Psoas muscle (tissue), 8 donors: ENCODE data around the gene CTIF. TPM values are rescaled to one million over a fixed set of nuclear protein-coding genes. Genes with fewer than 3 reads are reported as not detected.

Source experiments
- ATAC-seq, 4 donors: fragments of 200-7000 bp; cut with Tn5 transposase; one replicate each; pipeline ENCODE4 v1.9.1; 2020; ENCODE audit warnings: moderate library complexity in 3 of 4, mild to moderate bottlenecking in 2 of 4
- DNase-seq, 2 donors: peaks; one replicate each; pipeline ENCODE4 v3.0.0-alpha.2; 2020
- H3K27ac ChIP-seq: fragments of 200-600 bp; one replicate; pipeline ENCODE4 v1.8.0; 2022
- H3K27me3 ChIP-seq, 3 donors: fragments of 200-600 bp in 1 of 3; one replicate each; pipeline versions ENCODE4 v1.6.1 to v1.8.0; 2013 to 2022; ENCODE audit warnings: low read length in 2 of 3, mild to moderate bottlenecking in 2 of 3, moderate library complexity in 1 of 3; ENCODE audit not compliant: insufficient read depth in 3 of 3
- H3K36me3 ChIP-seq, 2 donors: fragments of 200-600 bp in 1 of 2; one replicate each; pipeline versions ENCODE4 v1.6.1 to v1.8.0; 2013 to 2022; ENCODE audit warnings: low read depth in 1 of 2, mild to moderate bottlenecking in 1 of 2, moderate library complexity in 1 of 2; ENCODE audit not compliant: insufficient read depth in 1 of 2
- H3K4me1 ChIP-seq: fragments of 200-600 bp; one replicate; pipeline ENCODE4 v1.8.0; 2022
- H3K4me3 ChIP-seq: fragments of 200-600 bp; one replicate; pipeline ENCODE4 v1.8.0; 2022; ENCODE audit warnings: mild to moderate bottlenecking
- H3K9me3 ChIP-seq: fragments of 200-600 bp; one replicate; pipeline ENCODE4 v1.8.0; 2022
- WGBS, 3 donors: extraction: QIAGEN DNeasy Blood & Tissue Kit; methylation state at CpG; one replicate each; pipeline versions ENCODE4 v1.1.6 to v1.1.7; 2013; 5-methylcytosine and 5-hydroxymethylcytosine counted together
- intact Hi-C, 2 donors: fragments of 100-400 bp; cut with DNase I; formaldehyde crosslinking; loops; one replicate each; pipeline versions ENCODE4 v1.11.0 to v1.14.2; 2022
- polyA plus RNA-seq, 3 donors: library from polyadenylated mRNA; stranded (reverse); fragments of 200-250 nt; gene quantifications; one replicate each; pipeline ENCODE4 v1.2.3, GENCODE V29; 2013
- total RNA-seq, 4 donors: library from RNA; stranded (reverse); fragmentation: NEBNext Ultra II Directional in 2 of 4; extraction: Animal tissue kit (Norgen Biotek cat#: 25700) in 2 of 4; gene quantifications; one replicate each; pipeline versions ENCODE4 v1.2.1 to v1.2.4, GENCODE V29; 2021 to 2023
- TF ChIP-seq, protein P1 (sequence below): fragments of 200-600 bp; IDR thresholded peaks from one replicate; pipeline ENCODE4 v1.8.0; 2022; ENCODE audit warnings: antibody characterized with exemption
- donor health status: healthy with polysubstance abuse.
- donor health status: DM: no; HTN: no; CAD: no; lungs with moderate emphysema.
- donor health status: Bipolar disorder and iron deficiency.
- donor health status: healthy.
- donor health status: DM: yes; HTN: yes; CAD: no.
- donor health status: DM: no; HTN: no; CAD: no.
- donor health status: DM: no; HTN: no; CAD: no.
- donor health status: DM: yes; HTN: yes; CAD: no.

Gene CTIF
- total and polyA plus RNA-seq, 7 donors: 11.3 to 40.5 (median 26.9) TPM

DNA sequence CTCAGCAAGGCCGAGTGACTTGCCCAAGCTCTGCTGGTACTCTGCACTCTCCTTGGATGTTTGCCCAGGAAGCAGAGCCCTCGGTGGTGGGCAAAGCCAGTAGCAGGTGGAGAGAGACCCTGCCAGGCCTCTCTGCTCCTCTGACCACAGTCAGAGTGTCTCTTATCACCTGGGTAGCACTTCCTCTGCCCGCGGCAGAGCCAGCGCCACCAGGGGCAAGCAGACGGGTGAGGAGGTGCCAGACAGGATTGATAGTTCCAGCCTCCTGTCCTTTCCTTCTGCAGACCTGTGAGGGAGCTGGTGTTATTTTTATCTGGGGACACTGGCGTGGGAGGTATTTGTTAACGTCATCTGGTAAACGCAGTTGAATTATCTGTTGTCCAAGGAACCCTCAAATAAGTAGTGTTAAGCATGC lies 259.0 kb downstream of the CTIF start:
- no peaks in the 10 kb centered on the region for H3K27me3 ChIP-seq
- TF ChIP-seq, protein P1, sequence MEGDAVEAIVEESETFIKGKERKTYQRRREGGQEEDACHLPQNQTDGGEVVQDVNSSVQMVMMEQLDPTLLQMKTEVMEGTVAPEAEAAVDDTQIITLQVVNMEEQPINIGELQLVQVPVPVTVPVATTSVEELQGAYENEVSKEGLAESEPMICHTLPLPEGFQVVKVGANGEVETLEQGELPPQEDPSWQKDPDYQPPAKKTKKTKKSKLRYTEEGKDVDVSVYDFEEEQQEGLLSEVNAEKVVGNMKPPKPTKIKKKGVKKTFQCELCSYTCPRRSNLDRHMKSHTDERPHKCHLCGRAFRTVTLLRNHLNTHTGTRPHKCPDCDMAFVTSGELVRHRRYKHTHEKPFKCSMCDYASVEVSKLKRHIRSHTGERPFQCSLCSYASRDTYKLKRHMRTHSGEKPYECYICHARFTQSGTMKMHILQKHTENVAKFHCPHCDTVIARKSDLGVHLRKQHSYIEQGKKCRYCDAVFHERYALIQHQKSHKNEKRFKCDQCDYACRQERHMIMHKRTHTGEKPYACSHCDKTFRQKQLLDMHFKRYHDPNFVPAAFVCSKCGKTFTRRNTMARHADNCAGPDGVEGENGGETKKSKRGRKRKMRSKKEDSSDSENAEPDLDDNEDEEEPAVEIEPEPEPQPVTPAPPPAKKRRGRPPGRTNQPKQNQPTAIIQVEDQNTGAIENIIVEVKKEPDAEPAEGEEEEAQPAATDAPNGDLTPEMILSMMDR: no peak
- H3K27ac ChIP-seq: peak overlapping the region; percentile 75
- H3K36me3 ChIP-seq: no peaks in the 10 kb centered on the region
- intact Hi-C loops: no loop called here
- no peaks in the 10 kb centered on the region for H3K9me3 ChIP-seq
- peaks cover 43% of the 10 kb centered on the region for H3K4me1 ChIP-seq
- no peak overlapping the region for H3K4me3 ChIP-seq
- DNase-seq: peak in 1 of 2 donors; percentile 71
- ATAC-seq: peak; percentile 84 to 88 (median 86)
- WGBS, 3 donors: 29 to 49% (median 40%) methylated on average over 9 of the region's 9 CpGs

DNA sequence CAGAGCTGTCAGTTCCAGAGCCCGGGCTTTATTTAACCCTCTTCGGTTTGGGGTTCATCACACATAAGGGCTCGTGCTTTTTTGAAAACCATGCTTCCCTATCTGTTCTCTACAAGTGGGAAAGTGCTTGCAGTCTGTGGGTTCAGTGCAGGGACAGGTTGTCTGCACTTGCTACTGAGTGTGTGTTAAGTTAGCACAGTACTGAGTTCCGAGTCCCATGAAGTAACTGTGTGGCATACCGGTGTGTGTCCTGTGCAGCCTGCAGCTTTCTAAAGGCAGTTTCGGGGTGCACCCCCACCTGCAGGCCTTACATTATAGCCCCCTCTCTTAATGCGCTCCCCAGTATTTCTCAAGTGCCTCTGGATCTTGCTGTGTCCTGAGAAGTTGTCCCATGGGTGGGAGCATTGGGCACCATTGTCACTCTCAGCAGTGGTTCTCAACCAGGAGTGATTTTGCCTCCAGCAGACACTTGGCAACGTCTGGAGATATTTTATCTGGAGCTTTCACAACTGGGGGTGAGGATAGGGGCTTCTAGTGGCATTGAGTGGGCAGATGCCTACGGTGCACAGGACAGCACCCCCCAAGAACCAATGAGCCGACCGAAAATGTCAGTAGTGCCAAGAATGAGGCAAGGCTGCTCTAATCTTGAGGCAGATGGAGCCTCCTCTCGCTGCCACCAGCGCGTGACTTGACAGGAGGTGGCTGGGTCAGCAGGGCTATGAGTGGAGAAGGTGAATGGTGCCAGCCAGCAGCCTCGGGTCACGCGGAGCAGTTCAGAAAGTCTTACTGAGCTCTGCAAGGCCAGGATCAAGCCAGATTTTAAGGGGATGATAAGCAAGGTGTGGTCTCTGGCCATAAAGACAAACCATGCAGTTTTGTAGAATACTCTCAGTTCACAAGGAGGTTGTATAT lies 259.8 kb downstream of the CTIF start:
- ATAC-seq (peak; percentile 55 to 88 (median 77)), DNase-seq (peak in 1 of 2 donors; percentile 86)
- H3K4me1 ChIP-seq: peaks cover 45% of the 10 kb centered on the region
- peak overlapping the region; percentile 75 for H3K27ac ChIP-seq
- H3K9me3 ChIP-seq: no peaks in the 10 kb centered on the region
- H3K27me3 ChIP-seq: no peaks in the 10 kb centered on the region
- H3K36me3 ChIP-seq: no peaks in the 10 kb centered on the region
- WGBS, 3 donors: 55 to 76% (median 60%) methylated on average over 17 of the region's 17 CpGs
- TF ChIP-seq, protein P1: no peak
- H3K4me3 ChIP-seq: no peak overlapping the region
- intact Hi-C loops: no loop called here

GRCh38 chr18:48799724-48800315 lies 261.0 kb downstream of the CTIF start:
- H3K36me3 ChIP-seq: no peaks in the 10 kb centered on the region
- H3K27ac ChIP-seq: peak overlapping the region; percentile 75
- H3K4me1 ChIP-seq: peaks cover 45% of the 10 kb centered on the region
- H3K4me3 ChIP-seq: no peak overlapping the region
- TF ChIP-seq, protein P1: no peak
- no peaks in the 10 kb centered on the region for H3K9me3 ChIP-seq
- H3K27me3 ChIP-seq: no peaks in the 10 kb centered on the region
- intact Hi-C loops: no loop called here
- 93 to 95% (median 95%) methylated on average over 8 of the region's 8 CpGs for WGBS, 3 donors
- DNase-seq: peak in 1 of 2 donors; percentile 18
- ATAC-seq: no peak

GRCh38 chr18:48800466-48800865 lies 261.6 kb downstream of the CTIF start:
- DNase-seq (peak in 1 of 2 donors; percentile 28), ATAC-seq (no peak)
- TF ChIP-seq, protein P1: no peak
- Histone ChIP-seq H3K27me3 (no peaks in the 10 kb centered on the region), H3K27ac (no peak overlapping the region), H3K36me3 (no peaks in the 10 kb centered on the region), H3K9me3 (no peaks in the 10 kb centered on the region), H3K4me1 (peaks cover 45% of the 10 kb centered on the region), H3K4me3 (no peak overlapping the region)
- intact Hi-C loops: no loop called here
- 90 to 100% (median 95%) methylated on average over 6 of the region's 6 CpGs for WGBS, 3 donors
